ENCODE data around the gene PLEKHA1.

The PLEKHA1 gene

GRCh38 chr10:122462533-122463465, 88.3 kb downstream of the PLEKHA1 start:
- Histone ChIP-seq H4K91ac (ENCODE audit: low read length) (peak overlapping the region; percentile 68), H3K23ac (ENCODE audit: low read length in 2 of 2) (no peak overlapping the region), H3K9me3 (ENCODE audit: control insufficient read depth, low read length) (no peaks in the 10 kb centered on the region), H3K27me3 (ENCODE audit: control insufficient read depth in 1 of 2, insufficient read depth in 1 of 2, low read length in 2 of 2) (peaks cover 0 to 13% of the 10 kb centered on the region in 2 experiments), H4K8ac (ENCODE audit: low read length) (peak overlapping the region; percentile 96), H3K27ac (ENCODE audit: low read length, poor library complexity, severe bottlenecking) (no peak overlapping the region), H3K18ac (ENCODE audit: low read depth in 1 of 2, low read length in 2 of 2) (peak overlapping the region; percentile 90 to 98), H2AK5ac (ENCODE audit: low read length, severe bottlenecking) (no peak overlapping the region), H2AFZ (ENCODE audit: low read depth, low read length) (peak overlapping the region; percentile 72), H3K36me3 (ENCODE audit: control insufficient read depth in 1 of 2, insufficient read depth in 2 of 2, low read depth in 1 of 2, low read length in 2 of 2) (peaks cover 3 to 23% of the 10 kb centered on the region in 2 experiments), H3K9ac (ENCODE audit: low read length) (peak overlapping the region; percentile 93), H3K4me1 (ENCODE audit: control insufficient read depth, insufficient read depth, low read depth, low read length) (peaks cover 22% of the 10 kb centered on the region), H3K4ac (ENCODE audit: low read depth in 1 of 2, low read length in 2 of 2) (peak overlapping the region; percentile 73 to 89), H2BK5ac (ENCODE audit: low read depth, low read length, poor library complexity, severe bottlenecking) (no peak overlapping the region), H2BK120ac (ENCODE audit: low read depth, low read length) (peak overlapping the region; percentile 57), H3K79me1 (replicated peaks; ENCODE audit: low read length, poor library complexity, severe bottlenecking) (peaks cover 19% of the 10 kb centered on the region), H3K4me3 (ENCODE audit: insufficient read depth in 1 of 2, low read depth in 1 of 2, low read length in 2 of 2) (peak overlapping the region; percentile 78 to 95), H2BK15ac (ENCODE audit: low read depth, poor library complexity, severe bottlenecking) (peak overlapping the region; percentile 67), H3K14ac (ENCODE audit: low read length in 2 of 2) (peak overlapping the region in 1 of 2 experiments; percentile 76), H2BK12ac (ENCODE audit: low read length in 2 of 2) (peak overlapping the region; percentile 54 to 89), H3K4me2 (ENCODE audit: low read length, poor library complexity, severe bottlenecking) (peak overlapping the region; percentile 100)
- peak; percentile 62 for DNase-seq
- 18% methylated on average over 47 of the region's 47 CpGs for WGBS

GRCh38 chr10:122463466-122464249, 89.2 kb downstream of the PLEKHA1 start:
- Histone ChIP-seq H3K4me1 (ENCODE audit: control insufficient read depth, insufficient read depth, low read depth, low read length) (peaks cover 22% of the 10 kb centered on the region), H3K4ac (ENCODE audit: low read depth in 1 of 2, low read length in 2 of 2) (peak overlapping the region in 1 of 2 experiments; percentile 20), H3K23ac (ENCODE audit: low read length in 2 of 2) (peak overlapping the region in 1 of 2 experiments; percentile 77), H2AK5ac (ENCODE audit: low read length, severe bottlenecking) (no peak overlapping the region), H3K18ac (ENCODE audit: low read depth in 1 of 2, low read length in 2 of 2) (peak overlapping the region in 1 of 2 experiments; percentile 38), H3K36me3 (ENCODE audit: control insufficient read depth in 1 of 2, insufficient read depth in 2 of 2, low read depth in 1 of 2, low read length in 2 of 2) (peaks cover 3 to 31% of the 10 kb centered on the region in 2 experiments), H2AFZ (ENCODE audit: low read depth, low read length) (no peak overlapping the region), H2BK12ac (ENCODE audit: low read length in 2 of 2) (peak overlapping the region; percentile 33 to 72), H3K9me3 (ENCODE audit: control insufficient read depth, low read length) (no peaks in the 10 kb centered on the region), H2BK5ac (ENCODE audit: low read depth, low read length, poor library complexity, severe bottlenecking) (no peak overlapping the region), H4K91ac (ENCODE audit: low read length) (no peak overlapping the region), H3K9ac (ENCODE audit: low read length) (peak overlapping the region; percentile 93), H3K14ac (ENCODE audit: low read length in 2 of 2) (peak overlapping the region in 1 of 2 experiments; percentile 58), H3K79me1 (replicated peaks; ENCODE audit: low read length, poor library complexity, severe bottlenecking) (peaks cover 19% of the 10 kb centered on the region), H4K8ac (ENCODE audit: low read length) (no peak overlapping the region), H3K4me2 (ENCODE audit: low read length, poor library complexity, severe bottlenecking) (no peak overlapping the region), H3K27me3 (ENCODE audit: control insufficient read depth in 1 of 2, insufficient read depth in 1 of 2, low read length in 2 of 2) (peaks cover 0 to 6% of the 10 kb centered on the region in 2 experiments), H3K27ac (ENCODE audit: low read length, poor library complexity, severe bottlenecking) (no peak overlapping the region), H2BK120ac (ENCODE audit: low read depth, low read length) (no peak overlapping the region), H2BK15ac (ENCODE audit: low read depth, poor library complexity, severe bottlenecking) (peak overlapping the region; percentile 44), H3K4me3 (ENCODE audit: insufficient read depth in 1 of 2, low read depth in 1 of 2, low read length in 2 of 2) (peak overlapping the region in 1 of 2 experiments; percentile 95)
- no peak for DNase-seq
- 78% methylated on average over 15 of the region's 17 CpGs for WGBS

GRCh38 chr10:122464250-122464510, 89.7 kb downstream of the PLEKHA1 start:
- Histone ChIP-seq H4K8ac (ENCODE audit: low read length) (no peak overlapping the region), H3K9me3 (ENCODE audit: control insufficient read depth, low read length) (no peaks in the 10 kb centered on the region), H3K23ac (ENCODE audit: low read length in 2 of 2) (no peak overlapping the region), H3K79me1 (replicated peaks; ENCODE audit: low read length, poor library complexity, severe bottlenecking) (peaks cover 19% of the 10 kb centered on the region), H2AFZ (ENCODE audit: low read depth, low read length) (no peak overlapping the region), H3K27ac (ENCODE audit: low read length, poor library complexity, severe bottlenecking) (no peak overlapping the region), H2BK5ac (ENCODE audit: low read depth, low read length, poor library complexity, severe bottlenecking) (no peak overlapping the region), H3K36me3 (ENCODE audit: control insufficient read depth in 1 of 2, insufficient read depth in 2 of 2, low read depth in 1 of 2, low read length in 2 of 2) (peaks cover 3 to 31% of the 10 kb centered on the region in 2 experiments), H2BK15ac (ENCODE audit: low read depth, poor library complexity, severe bottlenecking) (peak overlapping the region; percentile 49), H3K18ac (ENCODE audit: low read depth in 1 of 2, low read length in 2 of 2) (peak overlapping the region in 1 of 2 experiments; percentile 38), H3K4ac (ENCODE audit: low read depth in 1 of 2, low read length in 2 of 2) (no peak overlapping the region), H3K9ac (ENCODE audit: low read length) (peak overlapping the region; percentile 93), H2AK5ac (ENCODE audit: low read length, severe bottlenecking) (no peak overlapping the region), H3K4me3 (ENCODE audit: insufficient read depth in 1 of 2, low read depth in 1 of 2, low read length in 2 of 2) (peak overlapping the region in 1 of 2 experiments; percentile 95), H2BK12ac (ENCODE audit: low read length in 2 of 2) (peak overlapping the region in 1 of 2 experiments; percentile 33), H3K4me2 (ENCODE audit: low read length, poor library complexity, severe bottlenecking) (no peak overlapping the region), H2BK120ac (ENCODE audit: low read depth, low read length) (no peak overlapping the region), H3K4me1 (ENCODE audit: control insufficient read depth, insufficient read depth, low read depth, low read length) (peaks cover 22% of the 10 kb centered on the region), H3K27me3 (ENCODE audit: control insufficient read depth in 1 of 2, insufficient read depth in 1 of 2, low read length in 2 of 2) (peaks cover 0 to 6% of the 10 kb centered on the region in 2 experiments), H3K14ac (ENCODE audit: low read length in 2 of 2) (no peak overlapping the region), H4K91ac (ENCODE audit: low read length) (no peak overlapping the region)
- 100% methylated on average over 4 of the region's 4 CpGs for WGBS
- no peak for DNase-seq

- no peak overlapping the region for H4K8ac ChIP-seq (ENCODE audit: low read length)
- no peak overlapping the region for H2AFZ ChIP-seq (ENCODE audit: low read depth, low read length)
- H3K18ac ChIP-seq (ENCODE audit: low read depth in 1 of 2, low read length in 2 of 2), result no peak overlapping the region
- peaks cover 3 to 31% of the 10 kb centered on the region in 2 experiments for H3K36me3 ChIP-seq (ENCODE audit: control insufficient read depth in 1 of 2, insufficient read depth in 2 of 2, low read depth in 1 of 2, low read length in 2 of 2)
- H3K27ac ChIP-seq (ENCODE audit: low read length, poor library complexity, severe bottlenecking), result no peak overlapping the region
- peak overlapping the region in 1 of 2 experiments; percentile 95 for H3K4me3 ChIP-seq (ENCODE audit: insufficient read depth in 1 of 2, low read depth in 1 of 2, low read length in 2 of 2)
- H3K23ac ChIP-seq (ENCODE audit: low read length in 2 of 2), result no peak overlapping the region
- H3K4me2 ChIP-seq (ENCODE audit: low read length, poor library complexity, severe bottlenecking), result no peak overlapping the region
- H2AK5ac ChIP-seq (ENCODE audit: low read length, severe bottlenecking), result no peak overlapping the region
- 98% methylated on average over 11 of the region's 11 CpGs for WGBS
- no peaks in the 10 kb centered on the region for H3K9me3 ChIP-seq (ENCODE audit: control insufficient read depth, low read length)
- H3K27me3 ChIP-seq (ENCODE audit: control insufficient read depth in 1 of 2, insufficient read depth in 1 of 2, low read length in 2 of 2), result peaks cover 0 to 6% of the 10 kb centered on the region in 2 experiments
- H3K14ac ChIP-seq (ENCODE audit: low read length in 2 of 2), result no peak overlapping the region
- peaks cover 19% of the 10 kb centered on the region for H3K79me1 ChIP-seq (replicated peaks; ENCODE audit: low read length, poor library complexity, severe bottlenecking)
- DNase-seq, result no peak
- H3K9ac ChIP-seq (ENCODE audit: low read length), result peak overlapping the region; percentile 93
- H3K4ac ChIP-seq (ENCODE audit: low read depth in 1 of 2, low read length in 2 of 2), result peak overlapping the region in 1 of 2 experiments; percentile 7
- H2BK15ac ChIP-seq (ENCODE audit: low read depth, poor library complexity, severe bottlenecking), result no peak overlapping the region
- no peak overlapping the region for H4K91ac ChIP-seq (ENCODE audit: low read length)
- H2BK12ac ChIP-seq (ENCODE audit: low read length in 2 of 2), result peak overlapping the region in 1 of 2 experiments; percentile 33
- H2BK120ac ChIP-seq (ENCODE audit: low read depth, low read length), result no peak overlapping the region
- peaks cover 23% of the 10 kb centered on the region for H3K4me1 ChIP-seq (ENCODE audit: control insufficient read depth, insufficient read depth, low read depth, low read length)
- no peak overlapping the region for H2BK5ac ChIP-seq (ENCODE audit: low read depth, low read length, poor library complexity, severe bottlenecking)
Observed at GRCh38 chr10:122464586-122464985, 90.1 kb downstream of the PLEKHA1 start.

Measured in mesenchymal stem cell (in vitro differentiated cells and primary cell).